Peyer's patch (tissue), 4 donors: ENCODE measurements around the gene ARID1A.

ENCODE experiments used
- POLR2A ChIP-seq, 2 donors: fragments of 450-650 bp; IDR thresholded peaks; one replicate each; pipeline ENCODE4 v1.5.1; 2017; ENCODE audit warnings: antibody characterized with exemption in 2 of 2, mild to moderate bottlenecking in 2 of 2, moderate library complexity in 2 of 2
- TF ChIP-seq, protein P1 (sequence below), 6 experiments: fragments of 450-650 bp in 4 of 6; fragments of 200-600 bp in 2 of 6; sonication (generic) in 1 of 6; IDR thresholded peaks; one replicate each; pipeline ENCODE4 v1.5.1; 2017 to 2019; ENCODE audit warnings: antibody characterized with exemption in 6 of 6, mild to moderate bottlenecking in 3 of 6, moderate library complexity in 1 of 6

DNA sequence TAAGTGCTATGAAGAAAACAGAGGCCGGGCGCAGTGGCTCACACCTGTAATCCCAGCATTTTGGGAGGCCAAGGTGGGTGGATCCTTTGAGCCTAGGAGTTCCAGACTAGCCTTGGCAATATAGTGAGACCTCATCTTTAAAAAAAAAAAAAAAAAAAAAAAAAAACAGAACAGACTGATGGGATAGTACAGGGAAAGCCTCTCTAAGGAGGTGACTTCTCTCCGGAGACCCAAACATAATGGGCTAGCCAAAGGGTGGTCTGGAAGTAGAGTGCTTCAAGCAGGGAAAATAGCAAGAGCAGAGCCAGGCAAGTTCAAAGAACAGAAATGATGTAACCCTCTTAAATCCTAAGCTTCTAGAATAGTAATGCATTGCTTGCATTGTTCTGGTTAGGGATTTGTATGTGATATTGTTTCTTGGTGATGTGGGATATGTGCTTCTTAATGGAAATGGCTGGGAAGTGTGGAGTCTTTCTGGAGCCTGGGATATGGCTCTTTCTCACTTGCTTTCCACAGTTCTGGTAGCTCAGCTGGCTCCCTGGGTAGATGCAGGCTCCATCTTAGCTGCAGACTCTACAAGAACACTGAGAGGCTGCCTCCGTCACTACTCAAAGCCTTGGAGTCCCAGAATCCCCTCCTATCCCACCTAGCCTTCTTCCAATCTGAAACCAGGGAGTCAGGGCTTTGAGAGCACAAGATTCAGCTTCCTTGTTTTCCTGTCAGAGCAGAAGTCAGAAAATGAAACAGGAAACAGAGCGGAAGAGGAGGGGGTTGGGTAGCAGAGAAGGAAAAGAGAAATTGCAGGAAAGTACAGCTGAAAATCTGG is 90.0 kb downstream of the ARID1A start:
- TF ChIP-seq, protein P1, sequence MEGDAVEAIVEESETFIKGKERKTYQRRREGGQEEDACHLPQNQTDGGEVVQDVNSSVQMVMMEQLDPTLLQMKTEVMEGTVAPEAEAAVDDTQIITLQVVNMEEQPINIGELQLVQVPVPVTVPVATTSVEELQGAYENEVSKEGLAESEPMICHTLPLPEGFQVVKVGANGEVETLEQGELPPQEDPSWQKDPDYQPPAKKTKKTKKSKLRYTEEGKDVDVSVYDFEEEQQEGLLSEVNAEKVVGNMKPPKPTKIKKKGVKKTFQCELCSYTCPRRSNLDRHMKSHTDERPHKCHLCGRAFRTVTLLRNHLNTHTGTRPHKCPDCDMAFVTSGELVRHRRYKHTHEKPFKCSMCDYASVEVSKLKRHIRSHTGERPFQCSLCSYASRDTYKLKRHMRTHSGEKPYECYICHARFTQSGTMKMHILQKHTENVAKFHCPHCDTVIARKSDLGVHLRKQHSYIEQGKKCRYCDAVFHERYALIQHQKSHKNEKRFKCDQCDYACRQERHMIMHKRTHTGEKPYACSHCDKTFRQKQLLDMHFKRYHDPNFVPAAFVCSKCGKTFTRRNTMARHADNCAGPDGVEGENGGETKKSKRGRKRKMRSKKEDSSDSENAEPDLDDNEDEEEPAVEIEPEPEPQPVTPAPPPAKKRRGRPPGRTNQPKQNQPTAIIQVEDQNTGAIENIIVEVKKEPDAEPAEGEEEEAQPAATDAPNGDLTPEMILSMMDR (IDR thresholded peaks at IDR 0.05), result no peak
- no peak for TF ChIP-seq POLR2A (IDR thresholded peaks at IDR 0.05)
